Cortex of kidney (tissue), 1 donor: ENCODE results near the gene SNX22.

Source experiments
- DNase-seq: peaks from one replicate; lab custom pipeline; 2025; lab: John Stamatoyannopoulos, UW

SNX22 gene

GRCh38 chr15:64156652-64157331, 5.3 kb downstream of the SNX22 start:
- DNase-seq = no peak

GRCh38 chr15:64157599-64158125, 6.1 kb downstream of the SNX22 start:
- DNase-seq = no peak

- DNase-seq = no peak
These were observed 7.0 kb downstream of the SNX22 start for GRCh38 chr15:64158363-64159134.

- no peak for DNase-seq
These were observed 10.4 kb downstream of the SNX22 start for GRCh38 chr15:64161688-64162477.

DNA sequence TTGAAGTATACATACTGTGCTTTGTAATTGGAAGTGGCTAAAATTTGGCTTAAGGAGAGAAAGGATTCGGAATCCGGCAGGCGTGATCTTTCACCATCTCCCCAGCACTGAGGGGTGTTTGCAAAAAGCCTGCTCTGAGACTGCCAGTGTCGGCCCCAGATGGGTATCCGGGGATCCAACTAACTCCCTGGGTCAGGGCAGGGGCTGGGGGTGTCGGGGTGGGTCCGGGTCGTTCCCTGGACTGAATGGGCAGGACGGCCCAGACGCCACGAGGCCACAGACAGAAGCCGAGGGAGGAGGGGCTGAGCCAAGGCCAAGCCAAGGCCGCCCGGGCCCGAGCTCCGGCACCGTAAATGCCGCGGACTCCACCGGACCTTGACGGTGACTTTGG, 10.9 kb downstream of the SNX22 start:
- no peak for DNase-seq

DNA sequence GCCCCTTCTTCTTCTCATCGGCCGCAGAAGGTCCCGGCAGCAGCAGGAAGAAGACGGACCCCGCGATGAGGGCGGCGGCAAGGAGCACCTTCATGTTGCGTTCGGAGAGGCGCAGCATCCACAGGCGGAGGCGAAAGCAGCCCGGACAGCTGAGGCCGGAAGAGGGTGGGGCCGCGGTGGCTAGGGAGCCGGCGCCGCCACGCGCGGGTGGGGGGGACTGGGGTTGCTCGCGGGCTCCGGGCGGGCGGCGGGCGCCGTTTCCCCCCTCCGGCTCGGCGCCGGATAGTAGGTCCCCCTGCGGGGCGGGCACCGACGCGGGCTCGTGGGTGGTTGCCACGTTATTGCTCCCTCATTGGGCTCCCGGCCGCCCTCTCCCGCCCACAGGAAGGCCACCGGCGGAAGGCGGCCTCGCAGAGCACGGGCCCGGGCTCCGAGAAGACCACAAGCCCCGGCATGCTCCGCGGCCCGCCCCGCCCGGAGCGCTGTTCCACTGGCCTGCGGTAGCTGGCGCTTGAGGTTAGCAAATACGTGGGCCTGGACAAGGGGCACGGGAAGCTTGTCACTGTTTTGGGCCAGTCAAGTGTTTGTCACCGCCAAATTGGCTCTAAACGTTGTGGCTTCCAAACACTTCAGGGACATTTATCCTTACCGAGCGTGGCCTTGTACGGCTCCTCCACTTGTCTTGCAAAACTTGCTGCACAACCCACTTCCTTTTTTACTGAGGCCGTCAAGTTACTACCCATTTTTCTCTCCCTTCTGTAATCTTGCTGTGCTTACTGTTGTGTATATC, 11.5 kb downstream of the SNX22 start, which contains the start of gene PPIB:
PPIB (minus strand) TSS at position 154 of the 790 bp plus-strand sequence; CDS start at position 118, 36 bp downstream.
- DNase-seq = peak; percentile 90

- no peak for DNase-seq
These were observed 12.3 kb downstream of the SNX22 start for GRCh38 chr15:64163659-64164362.

DNA sequence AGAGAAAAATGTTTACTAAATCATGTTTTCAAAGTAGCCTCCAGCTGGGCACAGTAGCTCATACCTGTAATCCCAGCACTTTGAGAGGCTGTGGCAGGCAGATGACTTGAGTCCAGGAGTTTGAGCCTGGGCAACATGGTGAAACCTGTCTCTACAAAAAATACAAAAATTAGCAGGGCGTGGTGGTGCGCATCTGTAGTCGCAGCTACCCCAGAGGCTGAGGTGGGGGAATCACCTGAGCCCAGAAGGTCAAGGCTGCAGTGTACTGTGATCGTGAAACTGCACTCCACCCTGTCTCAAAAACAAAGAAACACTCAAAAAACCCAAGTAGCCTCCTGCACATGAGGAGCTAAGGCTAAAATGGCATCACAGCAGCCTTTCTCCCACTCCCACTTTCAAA, 12.9 kb downstream of the SNX22 start:
- DNase-seq = no peak

GRCh38 chr15:64166102-64166890, 14.8 kb downstream of the SNX22 start:
- no peak for DNase-seq

DNA sequence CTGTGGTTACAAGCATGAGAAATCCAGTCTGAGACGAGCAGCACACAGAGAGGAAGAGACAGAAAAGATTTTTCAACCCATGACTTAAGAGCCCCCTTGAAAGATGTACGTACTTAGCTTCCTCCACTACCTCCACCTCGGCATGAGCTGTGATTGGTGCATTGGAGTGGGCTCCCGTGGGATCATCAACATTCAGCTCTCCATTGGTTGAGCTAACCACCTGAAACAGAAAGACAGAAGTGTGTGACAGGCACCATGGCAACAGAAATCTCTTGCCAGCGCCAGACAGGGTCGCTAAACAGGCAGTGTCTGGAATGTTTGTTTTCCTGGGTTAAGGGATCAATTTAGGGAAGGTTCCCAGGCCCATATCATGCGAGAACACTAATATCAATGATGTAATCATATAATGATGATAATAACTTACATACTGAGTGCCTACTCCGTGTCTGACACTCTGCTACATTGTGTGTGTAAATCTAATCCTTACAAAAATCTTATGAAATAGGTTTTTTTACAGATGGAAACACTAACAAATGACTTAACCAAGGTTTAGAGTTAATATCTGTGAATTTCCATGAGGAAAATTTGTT, 28.8 kb downstream of the SNX22 start:
- no peak for DNase-seq

GRCh38 chr15:64182859-64183370, 31.4 kb downstream of the SNX22 start:
- DNase-seq = no peak

DNA sequence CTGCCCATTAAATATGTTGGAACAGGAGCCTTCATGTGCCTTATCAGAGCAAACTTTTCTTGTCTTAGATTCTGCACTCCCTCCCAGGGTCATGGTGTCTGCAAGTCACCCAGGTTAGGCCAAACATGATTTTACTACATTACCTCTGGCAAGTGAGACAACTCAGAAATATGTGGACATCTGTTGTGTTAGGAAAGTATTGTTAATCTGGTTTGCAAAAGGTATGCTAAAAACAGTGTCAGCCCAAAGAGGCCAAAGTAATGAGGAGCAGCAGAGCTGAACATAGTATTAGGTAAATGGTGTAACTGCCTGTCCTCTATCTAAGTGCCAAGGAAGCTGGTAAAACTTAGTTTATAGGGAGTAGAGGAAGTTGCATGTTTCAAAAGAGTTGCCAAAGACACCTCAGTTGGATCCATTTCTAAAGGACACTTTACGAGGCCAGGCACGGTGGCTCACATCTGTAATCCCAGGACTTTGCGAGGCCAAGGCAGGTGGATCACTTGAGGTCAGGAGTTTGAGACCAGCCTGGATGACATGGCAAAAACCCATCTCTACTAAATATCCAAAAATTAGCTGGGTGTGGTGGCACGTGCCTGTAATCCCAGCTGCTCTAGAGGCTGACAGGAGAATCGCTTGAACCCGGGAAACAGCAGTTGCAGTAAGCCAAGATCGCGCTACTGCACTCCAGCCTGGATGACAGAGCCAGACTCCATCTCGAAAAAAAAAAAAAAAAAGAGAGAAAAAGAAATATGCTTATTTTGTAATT, 33.8 kb downstream of the SNX22 start:
- DNase-seq = no peak

DNA sequence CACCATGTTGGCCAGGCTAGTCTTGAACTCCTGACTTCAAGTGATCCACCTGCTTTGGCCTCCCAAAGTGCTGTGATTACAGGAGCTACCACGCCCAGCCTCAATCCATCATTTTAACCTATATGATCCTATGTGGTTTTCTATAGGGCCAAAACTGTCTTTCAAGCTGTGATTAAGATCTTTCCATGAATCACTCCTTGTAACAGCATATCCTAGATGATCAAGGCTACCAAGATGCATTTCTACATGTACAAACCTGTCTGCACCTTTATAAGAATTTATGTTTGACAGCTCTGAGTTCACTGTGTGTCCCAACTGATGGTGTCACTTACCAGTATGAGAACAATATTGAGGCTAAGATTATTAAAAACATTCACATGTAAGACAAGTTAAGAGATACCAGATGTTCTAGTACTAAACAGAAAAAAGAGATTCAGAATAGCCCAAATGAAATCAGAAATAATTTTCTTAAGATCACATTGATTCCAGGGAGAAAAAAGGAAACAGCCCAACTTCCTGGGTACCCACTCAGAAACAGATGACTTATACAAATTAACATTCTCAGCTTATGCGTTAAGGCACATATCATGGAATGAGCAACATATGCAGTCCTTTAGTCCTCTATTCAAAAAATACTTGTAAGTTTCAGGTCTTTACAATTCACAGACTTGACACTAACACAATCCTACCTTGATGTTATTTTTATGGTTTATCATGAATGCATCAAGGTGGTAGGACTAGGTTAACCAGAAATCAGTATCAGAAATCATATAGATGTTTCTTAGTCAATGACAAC, 36.1 kb downstream of the SNX22 start:
- DNase-seq = no peak

DNA sequence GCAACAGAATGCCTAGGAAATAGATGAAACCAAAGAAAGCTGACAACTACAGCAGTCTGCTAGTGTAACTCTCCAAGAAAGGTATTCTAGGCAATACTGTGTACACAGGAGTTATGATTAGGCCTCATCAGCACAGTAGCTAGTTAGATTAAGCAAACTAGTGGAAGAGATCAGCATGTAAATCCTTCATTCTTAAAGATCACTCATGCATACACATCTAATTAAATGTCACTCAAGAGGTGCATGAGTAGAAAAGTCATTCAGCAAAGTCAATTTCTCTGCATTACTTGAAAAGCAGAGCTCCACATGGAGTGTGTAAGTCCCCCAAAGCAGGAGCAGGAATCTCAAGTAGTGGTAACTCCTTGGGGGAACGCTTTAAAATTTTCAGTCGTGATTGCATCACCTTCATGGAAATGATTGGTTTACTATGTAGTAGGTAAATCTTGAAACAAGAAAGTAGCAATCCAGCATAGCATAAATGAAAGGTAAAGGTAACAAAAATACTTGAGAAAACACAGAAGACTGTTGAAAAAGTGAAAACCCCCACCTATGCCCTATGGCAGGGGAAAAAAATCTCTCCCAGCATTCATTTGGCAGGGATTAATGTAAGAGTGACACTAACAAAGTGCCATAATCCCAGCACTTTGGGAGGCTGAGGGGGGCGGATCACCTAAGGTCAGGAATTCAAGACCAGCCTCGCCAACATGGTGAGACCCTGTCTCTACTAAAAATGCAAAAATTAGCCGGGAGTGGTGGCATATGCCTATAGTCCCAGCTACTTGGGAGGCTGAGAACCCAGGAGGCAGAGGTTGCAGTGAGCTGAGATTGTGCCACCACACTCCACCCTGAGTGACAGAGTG, 40.7 kb downstream of the SNX22 start:
- no peak for DNase-seq

DNA sequence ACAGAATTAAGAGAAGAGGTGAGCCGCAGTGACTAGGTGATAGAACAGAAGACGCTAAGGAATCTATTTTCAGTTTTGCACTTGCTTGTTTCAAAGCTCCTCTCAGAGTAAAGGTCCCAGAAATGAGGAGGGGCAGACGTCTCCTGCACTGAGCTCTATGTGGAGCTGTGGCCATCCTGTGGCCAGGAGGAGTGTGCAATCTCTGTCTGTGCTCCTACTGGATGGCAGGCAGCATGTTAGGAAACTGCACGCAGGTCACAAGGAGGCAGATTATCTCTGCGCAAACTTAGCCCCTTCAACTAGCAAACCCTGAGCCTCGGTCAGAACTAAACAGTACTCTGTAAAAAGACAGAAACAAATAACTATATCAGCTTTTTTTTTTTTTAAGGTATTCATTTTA, 42.4 kb downstream of the SNX22 start:
- DNase-seq = no peak

GRCh38 chr15:64197425-64197824, 45.9 kb downstream of the SNX22 start:
- DNase-seq = no peak

- DNase-seq = no peak
These were observed 53.7 kb downstream of the SNX22 start for GRCh38 chr15:64205202-64205601.
